ENCODE measurements around the gene POP4.

The POP4 gene

GRCh38 chr19:29634423-29635130 lies 28.5 kb downstream of the POP4 start:
- no peak for DNase-seq

- no peak for DNase-seq
These were observed 29.9 kb downstream of the POP4 start for GRCh38 chr19:29635963-29636362.

- no peak for DNase-seq
These were observed 30.7 kb downstream of the POP4 start for GRCh38 chr19:29636553-29637360.

GRCh38 chr19:29639086-29639485 lies 33.0 kb downstream of the POP4 start:
- DNase-seq, result no peak

GRCh38 chr19:29640231-29640630 lies 34.1 kb downstream of the POP4 start:
- no peak for DNase-seq

DNA sequence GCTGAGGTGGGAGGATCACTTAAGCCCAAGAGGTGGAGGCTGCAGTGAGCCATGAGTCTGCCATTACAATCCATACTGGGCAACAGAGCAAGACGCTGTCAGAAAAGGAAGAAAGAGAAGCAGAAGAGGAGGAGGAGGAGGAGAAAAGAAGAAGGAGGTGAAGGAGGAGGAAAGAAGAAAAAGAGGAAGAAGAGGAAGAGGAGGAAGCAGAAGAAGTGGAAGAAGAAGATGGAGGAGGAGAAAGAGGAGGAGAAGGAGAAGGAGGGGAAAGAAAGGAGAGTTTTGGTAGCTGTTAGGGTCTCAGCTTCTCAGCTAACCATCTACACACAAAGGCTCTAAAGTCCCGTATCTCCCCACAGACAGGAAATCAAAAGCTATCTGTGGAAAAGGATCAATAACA lies 35.5 kb downstream of the POP4 start:
- no peak for DNase-seq

DNA sequence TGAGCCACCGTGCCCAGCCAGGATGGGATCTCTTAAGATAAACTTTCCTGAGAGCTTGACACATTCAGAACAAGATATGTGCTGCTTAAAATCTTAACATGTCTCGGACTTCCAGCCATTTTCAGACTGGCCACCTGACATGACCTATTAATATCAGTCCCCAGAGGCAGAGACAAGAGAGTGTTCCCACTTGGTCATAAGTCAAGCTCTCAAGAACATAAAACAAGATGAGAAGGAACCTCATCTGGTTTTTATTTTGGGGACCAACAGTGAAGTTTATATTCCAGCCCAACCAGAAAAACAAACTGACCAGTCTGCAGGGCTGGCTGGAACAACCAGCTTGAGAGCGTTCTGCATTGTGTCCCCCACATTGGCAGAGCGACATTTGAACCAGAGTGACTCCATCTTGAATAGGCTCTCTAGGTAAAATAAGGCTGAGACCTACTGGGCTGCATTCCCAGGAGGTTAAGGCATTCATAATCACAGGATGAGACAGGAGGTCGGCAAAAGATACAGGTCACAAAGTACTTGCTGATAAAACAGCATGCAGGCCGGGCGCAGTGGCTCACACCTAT lies 37.4 kb downstream of the POP4 start:
- no peak for DNase-seq

- DNase-seq, result no peak
These were observed 38.1 kb downstream of the POP4 start for GRCh38 chr19:29644210-29644609.

DNA sequence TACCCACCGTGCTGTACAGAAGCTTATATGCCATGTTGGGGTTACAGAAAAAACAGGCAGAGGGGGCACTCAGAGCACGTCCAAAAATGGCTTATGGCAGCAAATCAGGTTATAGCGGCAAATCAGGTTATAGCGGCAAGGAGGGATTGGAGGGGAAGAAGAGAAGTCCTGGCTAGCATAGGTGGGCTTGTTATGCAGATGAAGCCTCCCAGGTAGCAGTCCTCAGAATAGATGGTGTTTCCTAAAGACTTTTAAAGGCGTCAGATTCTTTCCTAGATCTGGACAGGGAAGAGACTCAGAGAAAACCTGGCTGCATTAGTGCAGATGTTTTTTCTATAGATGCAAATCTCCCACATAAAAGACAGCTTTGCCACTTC lies 39.4 kb downstream of the POP4 start:
- no peak for DNase-seq

GRCh38 chr19:29645911-29646310 lies 39.8 kb downstream of the POP4 start:
- no peak for DNase-seq

DNA sequence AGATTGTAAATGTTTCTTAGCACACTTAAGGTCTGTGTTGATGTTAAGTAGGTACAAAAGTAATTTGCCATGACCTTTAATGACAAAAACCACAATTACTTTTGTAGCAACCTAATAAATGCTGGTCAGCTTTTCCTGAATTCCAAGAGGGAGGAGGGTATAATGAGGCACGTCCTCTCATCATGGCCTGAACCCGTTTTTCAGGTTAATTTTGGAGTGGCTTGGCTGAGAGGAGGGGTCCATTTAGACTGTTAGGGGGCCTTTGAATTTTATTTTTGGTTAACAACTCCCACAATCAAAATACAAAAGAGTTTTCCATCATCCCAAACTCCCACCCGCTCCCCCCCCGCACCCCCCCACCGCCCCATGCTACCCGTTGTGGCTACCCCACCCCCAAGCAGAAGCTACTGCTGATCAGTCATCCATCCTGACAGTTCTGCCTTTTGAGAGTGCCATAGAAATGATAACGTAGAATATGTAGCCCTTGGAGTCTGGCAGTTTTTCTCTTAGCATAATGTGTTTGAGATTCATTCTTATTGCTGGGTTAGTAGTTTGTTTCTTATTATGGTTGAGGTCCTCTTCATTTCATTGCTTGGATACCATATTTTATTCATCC lies 44.8 kb downstream of the POP4 start:
- no peak for DNase-seq

- no peak for DNase-seq
These were observed 45.7 kb downstream of the POP4 start for GRCh38 chr19:29651622-29652394.

- no peak for DNase-seq
These were observed 47.3 kb downstream of the POP4 start for GRCh38 chr19:29653398-29653797.

DNA sequence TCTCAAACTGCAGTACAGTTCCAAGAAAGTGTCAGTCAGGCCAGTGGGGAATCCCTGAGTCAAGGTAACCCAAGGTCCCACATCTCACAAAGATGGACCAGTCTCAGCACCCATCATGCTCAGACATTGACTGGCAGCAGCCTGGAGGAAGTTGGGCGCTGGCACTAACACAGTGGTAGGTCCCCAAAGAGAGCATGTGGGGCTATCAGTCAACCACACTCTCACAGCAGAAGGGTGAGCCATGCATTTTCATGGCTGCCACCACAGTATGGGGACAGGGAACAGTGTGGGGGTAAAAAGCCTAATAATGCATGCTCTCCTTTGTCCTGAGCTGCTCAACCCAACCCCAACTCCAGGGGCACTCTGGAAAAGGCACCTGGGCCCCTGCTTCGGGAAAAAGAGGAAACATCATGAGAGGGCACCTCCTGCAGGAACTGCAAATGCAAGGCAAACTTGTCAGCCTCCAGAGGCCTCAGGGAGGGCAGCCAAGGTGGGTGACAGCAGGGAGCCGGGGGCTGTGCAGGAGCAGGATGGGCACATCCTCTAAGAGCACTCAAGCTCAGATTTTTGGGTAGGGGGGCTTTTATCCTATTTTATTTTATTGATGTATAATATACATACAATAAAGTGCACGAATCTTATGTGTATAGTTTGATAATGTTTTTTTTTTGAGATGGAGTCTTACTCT lies 49.7 kb downstream of the POP4 start:
- DNase-seq, result no peak

GRCh38 chr19:29658221-29658991 lies 52.3 kb downstream of the POP4 start:
- no peak for DNase-seq

- DNase-seq, result peak; percentile 71
These were observed 54.8 kb downstream of the POP4 start for GRCh38 chr19:29660835-29661234.

DNA sequence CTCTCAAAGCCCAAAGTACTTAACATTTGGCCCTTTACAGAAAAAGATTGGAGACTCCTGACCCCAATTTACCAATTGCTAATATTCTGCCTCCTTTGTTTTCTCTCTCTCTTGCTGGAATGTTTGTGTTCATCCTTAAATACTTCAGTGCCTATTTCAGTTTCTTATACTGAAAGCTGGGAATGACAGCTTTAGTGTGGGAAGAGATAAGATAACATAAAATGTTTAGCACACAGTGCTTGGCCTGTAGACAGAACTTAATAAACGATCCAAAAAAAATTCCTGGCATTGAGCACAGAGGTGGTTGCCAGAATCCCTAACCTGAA lies 56.2 kb downstream of the POP4 start:
- DNase-seq, result no peak

DNA sequence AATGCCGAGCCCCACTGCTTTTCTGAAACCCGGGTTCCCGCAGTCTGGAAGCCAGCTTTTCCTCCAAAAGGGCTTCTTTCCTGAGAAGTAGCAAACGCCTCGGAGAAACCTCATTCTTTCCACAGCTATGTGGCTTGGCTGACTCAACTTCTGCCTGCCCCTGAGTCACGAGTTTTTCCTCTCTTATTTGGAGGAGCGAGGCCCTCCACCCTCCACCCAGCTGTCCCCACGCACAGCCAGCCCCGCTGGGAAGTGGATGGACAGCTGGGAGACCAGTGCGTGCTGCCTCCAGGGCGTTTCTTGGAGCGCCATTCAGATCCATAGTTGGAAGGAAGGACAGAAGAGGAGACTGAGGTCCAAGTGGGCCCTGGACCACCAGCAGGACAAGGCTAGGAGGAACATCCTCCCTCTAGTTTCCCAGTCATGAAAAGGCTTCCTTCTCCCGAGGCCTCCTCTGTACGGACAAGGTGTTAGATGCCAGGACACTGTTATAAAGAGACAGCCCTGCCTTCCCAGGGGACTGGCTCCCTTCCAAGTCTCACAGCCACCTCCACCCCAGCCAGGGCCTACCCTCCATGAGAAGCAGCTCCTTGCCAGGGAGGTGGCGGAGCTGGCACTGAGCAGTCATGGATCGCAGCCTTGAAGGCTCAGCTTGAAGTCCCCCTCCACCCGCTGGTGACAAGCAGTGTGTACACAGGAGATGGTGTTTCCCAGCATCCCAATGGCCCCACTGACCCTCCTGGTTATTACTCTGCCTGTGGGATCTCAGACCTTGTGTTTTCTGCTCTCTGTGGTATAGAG lies 56.7 kb downstream of the POP4 start:
- no peak for DNase-seq

- no peak for DNase-seq
These were observed 58.0 kb downstream of the POP4 start for GRCh38 chr19:29663861-29664752.

GRCh38 chr19:29664753-29665214 lies 58.7 kb downstream of the POP4 start:
- DNase-seq, result no peak
